ENCODE results near the gene SUPV3L1.
A peak's percentile ranks its signal among the peaks of the same experiment; 100 is the strongest.
"Not testable (repeated sequence)": the region's sequence is repeated elsewhere in the genome, so short reads cannot be mapped to it uniquely, and the experiment has no call there.

SUPV3L1 gene

GRCh38 chr10:69179743-69180524 lies at the start of gene SUPV3L1:
Gene SUPV3L1, plus strand, starts transcription at chr10:69180234. Its CDS starts 58 bp downstream, at chr10:69180292.
- peak; percentile 22 for FAIRE-seq

- no peak for FAIRE-seq
Observed at GRCh38 chr10:69130251-69130650, 49.8 kb upstream of the SUPV3L1 start.

GRCh38 chr10:69139961-69140360 lies 40.1 kb upstream of the SUPV3L1 start:
- FAIRE-seq = no peak

- FAIRE-seq = no peak
Observed at GRCh38 chr10:69141304-69141703, 38.7 kb upstream of the SUPV3L1 start.

GRCh38 chr10:69142074-69142473 lies 38.0 kb upstream of the SUPV3L1 start:
- not testable (repeated sequence) for FAIRE-seq

- no peak for FAIRE-seq
Observed at GRCh38 chr10:69142983-69143382, 37.1 kb upstream of the SUPV3L1 start.

GRCh38 chr10:69145329-69145728 lies 34.7 kb upstream of the SUPV3L1 start:
- no peak for FAIRE-seq

- no peak for FAIRE-seq
Observed at GRCh38 chr10:69145864-69146263, 34.2 kb upstream of the SUPV3L1 start.

- no peak for FAIRE-seq
Observed at GRCh38 chr10:69146759-69147158, 33.3 kb upstream of the SUPV3L1 start.

- no peak for FAIRE-seq
Observed at GRCh38 chr10:69151984-69152383, 28.1 kb upstream of the SUPV3L1 start.

GRCh38 chr10:69153227-69153626 lies 26.8 kb upstream of the SUPV3L1 start:
- no peak for FAIRE-seq

- no peak for FAIRE-seq
Observed at GRCh38 chr10:69160809-69161241, 19.2 kb upstream of the SUPV3L1 start.

- no peak for FAIRE-seq
Observed at GRCh38 chr10:69168493-69168892, 11.5 kb upstream of the SUPV3L1 start.

- FAIRE-seq = no peak
Observed at GRCh38 chr10:69172241-69172982, 7.6 kb upstream of the SUPV3L1 start.

- FAIRE-seq = not testable (repeated sequence)
Observed at GRCh38 chr10:69175326-69175725, 4.7 kb upstream of the SUPV3L1 start.

- no peak for FAIRE-seq
Observed at GRCh38 chr10:69176823-69177222, 3.2 kb upstream of the SUPV3L1 start.

GRCh38 chr10:69179089-69179742 lies 818 bp upstream of the SUPV3L1 start:
- FAIRE-seq = no peak

- FAIRE-seq = no peak
Observed at GRCh38 chr10:69180525-69181204, 631 bp downstream of the SUPV3L1 start.

- no peak for FAIRE-seq
Observed at GRCh38 chr10:69181433-69181832, 1.4 kb downstream of the SUPV3L1 start.

- FAIRE-seq = no peak
Observed at GRCh38 chr10:69182005-69182404, 2.0 kb downstream of the SUPV3L1 start.

GRCh38 chr10:69186524-69186923 lies 6.5 kb downstream of the SUPV3L1 start:
- no peak for FAIRE-seq

GRCh38 chr10:69201045-69201444 lies 21.0 kb downstream of the SUPV3L1 start:
- no peak for FAIRE-seq

GRCh38 chr10:69202332-69202731 lies 22.3 kb downstream of the SUPV3L1 start:
- no peak for FAIRE-seq

All from TTC549 (cell line).